Natural killer cell (primary cell): Measurements from ENCODE around the gene SYNE3. TPM values are rescaled to one million over a fixed set of nuclear protein-coding genes. Genes with fewer than 3 reads are reported as not detected.

Experiments
- ATAC-seq, 3 donors: fragments of 150-1000 bp in 2 of 3; fragments of 200-7000 bp in 1 of 3; cut with Tn5 transposase; 1 replicate in 1 of 3; 2 replicates in 2 of 3; pipeline ENCODE4 v1.10.0; 2021; ENCODE audit warnings: mild to moderate bottlenecking in 2 of 3, moderate library complexity in 2 of 3
- DNase-seq, 2 donors: peaks; one replicate each; pipeline versions ENCODE4 v3.0.0 to v3.0.0-alpha.2; 2013 to 2021; ENCODE audit warnings: mixed read lengths in 1 of 2
- H3K27ac ChIP-seq: one replicate; pipeline ENCODE4 v1.5.1; 2013; ENCODE audit warnings: mild to moderate bottlenecking, low read length
- H3K27me3 ChIP-seq: one replicate; pipeline ENCODE4 v1.6.1; 2013; ENCODE audit warnings: low read length; ENCODE audit not compliant: control insufficient read depth, insufficient read depth
- H3K36me3 ChIP-seq: one replicate; pipeline ENCODE4 v1.6.1; 2013; ENCODE audit warnings: low read length; ENCODE audit not compliant: control insufficient read depth, insufficient read depth
- H3K4me1 ChIP-seq: one replicate; pipeline ENCODE4 v1.6.1; 2013; ENCODE audit warnings: low read length; ENCODE audit not compliant: control insufficient read depth, insufficient read depth
- H3K4me3 ChIP-seq: one replicate; pipeline ENCODE4 v1.5.1; 2013; ENCODE audit warnings: low read length
- H3K9me3 ChIP-seq: one replicate; pipeline ENCODE4 v1.6.1; 2013; ENCODE audit warnings: low read length; ENCODE audit not compliant: control insufficient read depth, insufficient read depth
- H3K27ac Mint-ChIP-seq, 2 donors: one replicate each; pipeline ENCODE4 v1.8.0; 2022; ENCODE audit warnings: mild to moderate bottlenecking in 2 of 2, mixed read lengths in 2 of 2, moderate library complexity in 1 of 2
- H3K27me3 Mint-ChIP-seq, 2 donors: one replicate each; pipeline ENCODE4 v1.8.0; 2022; ENCODE audit warnings: low read depth in 2 of 2, mixed read lengths in 2 of 2
- H3K36me3 Mint-ChIP-seq: one replicate; pipeline ENCODE4 v1.8.0; 2022; ENCODE audit warnings: mixed read lengths
- H3K4me1 Mint-ChIP-seq, 2 donors: one replicate each; pipeline ENCODE4 v1.8.0; 2022; ENCODE audit warnings: mixed read lengths in 2 of 2
- H3K4me3 Mint-ChIP-seq: one replicate; pipeline ENCODE4 v1.8.0; 2022; ENCODE audit warnings: mild to moderate bottlenecking, moderate library complexity, mixed read lengths
- H3K9me3 Mint-ChIP-seq, 2 donors: one replicate each; pipeline ENCODE4 v1.8.0; 2022; ENCODE audit warnings: mixed read lengths in 2 of 2
- WGBS: methylation state at CpG from one replicate; pipeline ENCODE4 v1.1.7; 2013; ENCODE audit warnings: missing lambda C conversion rate; ENCODE audit not compliant: insufficient coverage; 5-methylcytosine and 5-hydroxymethylcytosine counted together
- intact Hi-C: fragments of 100-400 bp; cut with micrococcal nuclease; formaldehyde crosslinking; loops from one replicate; pipeline ENCODE4 v1.14.2; 2022
- total RNA-seq, 4 donors: library from RNA; stranded (reverse); fragments of 120-200 nt in 1 of 4; gene quantifications; one replicate each; pipeline versions ENCODE4 v1.2.3 to v1.2.4, GENCODE V29; 2013 to 2022
- TF ChIP-seq, protein P1 (sequence below): fragments of 200-600 bp; IDR thresholded peaks from one replicate; pipeline ENCODE4 v1.8.0; 2022; ENCODE audit warnings: antibody characterized with exemption

The SYNE3 gene
- total RNA-seq, 3 donors from 2014 or later (not counting 1 experiment from before 2014, with no cell fraction given), result 10.6 to 17.3 (median 15.4) TPM

DNA sequence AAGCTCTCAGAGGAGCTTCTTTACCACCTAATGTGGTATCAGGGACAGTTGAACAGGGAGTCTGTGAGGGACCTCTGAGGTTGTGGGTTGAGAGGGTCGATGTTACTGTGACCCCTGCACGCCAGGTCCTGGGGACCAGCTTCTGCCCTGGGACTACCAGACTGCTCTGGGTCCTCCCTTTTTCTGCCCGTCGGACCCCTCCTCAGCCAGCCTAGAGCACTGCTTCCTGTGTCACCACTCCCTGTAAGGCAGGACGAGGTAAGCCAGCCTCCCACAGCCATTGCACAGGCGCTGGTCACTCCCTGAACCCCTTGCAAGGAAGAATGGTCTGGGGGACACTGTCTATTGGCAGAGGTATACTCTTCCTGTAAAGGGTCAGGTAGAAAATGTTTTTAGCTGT lies 38.1 kb downstream of the SYNE3 start:
- no peaks in the 10 kb centered on the region for H3K9me3 ChIP-seq
- Mint-ChIP-seq H3K4me3 (no peak overlapping the region), H3K9me3 (no peaks in the 10 kb centered on the region), H3K36me3 (no peaks in the 10 kb centered on the region), H3K27me3 (no peaks in the 10 kb centered on the region), H3K4me1 (peaks cover 22 to 53% of the 10 kb centered on the region in 2 donors), H3K27ac (no peak overlapping the region)
- intact Hi-C loops, result no loop called here
- ATAC-seq (no peak), DNase-seq (no peak)
- no peak overlapping the region for H3K4me3 ChIP-seq
- H3K4me1 ChIP-seq, result peaks cover 53% of the 10 kb centered on the region
- TF ChIP-seq, protein P1, sequence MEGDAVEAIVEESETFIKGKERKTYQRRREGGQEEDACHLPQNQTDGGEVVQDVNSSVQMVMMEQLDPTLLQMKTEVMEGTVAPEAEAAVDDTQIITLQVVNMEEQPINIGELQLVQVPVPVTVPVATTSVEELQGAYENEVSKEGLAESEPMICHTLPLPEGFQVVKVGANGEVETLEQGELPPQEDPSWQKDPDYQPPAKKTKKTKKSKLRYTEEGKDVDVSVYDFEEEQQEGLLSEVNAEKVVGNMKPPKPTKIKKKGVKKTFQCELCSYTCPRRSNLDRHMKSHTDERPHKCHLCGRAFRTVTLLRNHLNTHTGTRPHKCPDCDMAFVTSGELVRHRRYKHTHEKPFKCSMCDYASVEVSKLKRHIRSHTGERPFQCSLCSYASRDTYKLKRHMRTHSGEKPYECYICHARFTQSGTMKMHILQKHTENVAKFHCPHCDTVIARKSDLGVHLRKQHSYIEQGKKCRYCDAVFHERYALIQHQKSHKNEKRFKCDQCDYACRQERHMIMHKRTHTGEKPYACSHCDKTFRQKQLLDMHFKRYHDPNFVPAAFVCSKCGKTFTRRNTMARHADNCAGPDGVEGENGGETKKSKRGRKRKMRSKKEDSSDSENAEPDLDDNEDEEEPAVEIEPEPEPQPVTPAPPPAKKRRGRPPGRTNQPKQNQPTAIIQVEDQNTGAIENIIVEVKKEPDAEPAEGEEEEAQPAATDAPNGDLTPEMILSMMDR, result no peak
- 82% methylated on average over 6 of the region's 6 CpGs for WGBS
- H3K36me3 ChIP-seq, result peaks cover 12% of the 10 kb centered on the region
- no peak overlapping the region for H3K27ac ChIP-seq
- H3K27me3 ChIP-seq, result no peaks in the 10 kb centered on the region

GRCh38 chr14:95477411-95478269 lies 38.8 kb downstream of the SYNE3 start:
- intact Hi-C loops, result no loop called here
- ATAC-seq, result no peak
- H3K4me3 ChIP-seq, result no peak overlapping the region
- no peak overlapping the region for H3K27ac ChIP-seq
- TF ChIP-seq, protein P1, result no peak
- peak overlapping the region in 1 of 2 donors; percentile 53 for H3K27ac Mint-ChIP-seq
- no peaks in the 10 kb centered on the region for H3K27me3 ChIP-seq
- H3K36me3 ChIP-seq, result peaks cover 18% of the 10 kb centered on the region
- no peaks in the 10 kb centered on the region for H3K9me3 Mint-ChIP-seq
- H3K4me1 Mint-ChIP-seq, result peaks cover 19 to 53% of the 10 kb centered on the region in 2 donors
- no peaks in the 10 kb centered on the region for H3K9me3 ChIP-seq
- WGBS, result 80% methylated on average over 17 of the region's 17 CpGs
- H3K27me3 Mint-ChIP-seq, result no peaks in the 10 kb centered on the region
- H3K4me3 Mint-ChIP-seq, result no peak overlapping the region
- DNase-seq, result no peak
- H3K4me1 ChIP-seq, result peaks cover 53% of the 10 kb centered on the region
- no peaks in the 10 kb centered on the region for H3K36me3 Mint-ChIP-seq

DNA sequence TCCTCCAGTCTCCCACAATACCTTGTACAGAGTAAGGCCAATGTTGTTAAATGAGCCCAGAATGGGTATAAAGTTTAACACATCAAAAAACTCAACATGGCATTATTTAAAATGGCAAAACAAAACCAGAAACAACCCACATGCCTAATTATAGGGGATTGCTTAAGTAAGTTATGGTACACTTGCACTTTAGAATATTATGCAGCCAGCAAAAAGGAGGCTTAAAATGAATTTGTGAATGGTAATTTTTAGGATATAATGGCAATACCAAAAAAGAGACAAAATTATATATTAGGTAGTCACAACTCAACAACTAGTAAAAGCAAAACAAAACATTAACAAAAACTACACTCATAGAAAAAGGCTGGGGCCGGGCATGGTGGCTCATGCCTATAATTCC lies 39.7 kb downstream of the SYNE3 start:
- TF ChIP-seq, protein P1, result no peak
- DNase-seq (no peak), ATAC-seq (no peak)
- no peaks in the 10 kb centered on the region for H3K27me3 ChIP-seq
- WGBS, result 100% methylated on average over 1 of the region's 1 CpG
- H3K4me1 ChIP-seq, result peaks cover 53% of the 10 kb centered on the region
- no peak overlapping the region for H3K4me3 ChIP-seq
- peaks cover 18% of the 10 kb centered on the region for H3K36me3 ChIP-seq
- Mint-ChIP-seq H3K4me3 (no peak overlapping the region), H3K4me1 (peaks cover 19 to 53% of the 10 kb centered on the region in 2 donors), H3K9me3 (no peaks in the 10 kb centered on the region), H3K36me3 (no peaks in the 10 kb centered on the region), H3K27ac (no peak overlapping the region), H3K27me3 (no peaks in the 10 kb centered on the region)
- intact Hi-C loops, result no loop called here
- no peaks in the 10 kb centered on the region for H3K9me3 ChIP-seq
- no peak overlapping the region for H3K27ac ChIP-seq
